ENCODE data around the gene DOCK3.
"Not testable (repeated sequence)": the region's sequence is repeated elsewhere in the genome, so short reads cannot be mapped to it uniquely, and the experiment has no call there.

The DOCK3 gene

GRCh38 chr3:51283421-51283820, 608.7 kb downstream of the DOCK3 start:
- no peak for DNase-seq (ENCODE audit: low read depth in 1 of 2, low spot score in 1 of 2)

DNA sequence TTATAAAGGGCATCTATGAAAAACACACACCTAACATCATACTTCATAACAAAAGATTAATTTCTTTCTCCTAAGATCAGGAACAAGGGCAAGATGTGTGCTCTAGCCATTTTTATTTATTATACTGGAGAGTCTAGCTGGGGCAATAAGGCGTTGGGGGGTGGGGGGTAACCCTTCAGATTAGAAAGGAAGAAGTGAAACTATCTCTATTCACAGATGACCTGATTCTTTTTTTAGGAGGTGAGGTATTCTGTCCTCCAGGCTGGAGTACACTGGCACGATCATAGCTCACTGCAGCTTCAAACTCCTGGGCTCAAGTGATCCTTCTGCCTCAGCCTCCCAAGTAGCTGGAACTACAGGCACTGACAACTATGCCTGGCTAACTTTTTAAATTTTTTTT, 620.9 kb downstream of the DOCK3 start:
- DNase-seq (ENCODE audit: low read depth in 1 of 2, low spot score in 1 of 2), result no peak

DNA sequence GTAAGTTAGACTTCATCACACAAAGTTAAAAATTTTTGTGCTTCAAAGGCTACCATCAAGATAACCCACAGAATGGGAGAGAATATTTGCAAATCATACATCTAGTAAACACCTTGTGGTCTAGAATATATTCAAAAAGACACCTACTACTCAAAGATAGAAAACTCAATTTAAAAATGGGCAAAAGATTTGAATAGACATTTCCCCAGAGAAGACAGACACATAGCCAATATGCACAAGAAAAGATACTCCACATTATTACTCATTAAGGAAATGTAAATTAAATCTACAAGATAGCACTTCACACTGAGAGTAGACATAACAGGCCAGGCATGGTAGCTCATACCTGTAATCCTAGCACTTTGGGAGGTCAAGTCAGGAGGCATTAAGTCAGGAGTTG, 622.6 kb downstream of the DOCK3 start:
- DNase-seq (ENCODE audit: low read depth in 1 of 2, low spot score in 1 of 2), result no peak

DNA sequence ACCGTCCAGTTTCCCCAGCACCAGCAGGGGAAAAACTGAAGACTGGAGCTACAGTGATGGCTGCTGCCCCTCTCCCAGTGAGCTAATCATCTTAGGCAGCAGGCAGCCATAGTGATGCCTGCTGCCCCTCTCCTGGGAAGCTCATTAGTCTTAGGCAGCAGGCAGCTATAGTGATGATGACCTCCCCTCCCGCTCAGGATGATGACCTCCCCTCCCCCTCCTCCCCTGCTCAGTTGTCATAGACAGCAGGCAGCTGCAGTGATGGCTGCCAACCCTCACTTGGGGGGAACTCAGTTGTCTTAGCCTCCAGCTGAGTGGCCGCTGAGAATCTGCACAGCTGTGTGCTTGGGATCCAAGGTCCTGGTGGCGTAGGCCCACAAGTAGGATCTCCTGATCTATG, 629.5 kb downstream of the DOCK3 start:
- DNase-seq (ENCODE audit: low read depth in 1 of 2, low spot score in 1 of 2), result no peak

DNA sequence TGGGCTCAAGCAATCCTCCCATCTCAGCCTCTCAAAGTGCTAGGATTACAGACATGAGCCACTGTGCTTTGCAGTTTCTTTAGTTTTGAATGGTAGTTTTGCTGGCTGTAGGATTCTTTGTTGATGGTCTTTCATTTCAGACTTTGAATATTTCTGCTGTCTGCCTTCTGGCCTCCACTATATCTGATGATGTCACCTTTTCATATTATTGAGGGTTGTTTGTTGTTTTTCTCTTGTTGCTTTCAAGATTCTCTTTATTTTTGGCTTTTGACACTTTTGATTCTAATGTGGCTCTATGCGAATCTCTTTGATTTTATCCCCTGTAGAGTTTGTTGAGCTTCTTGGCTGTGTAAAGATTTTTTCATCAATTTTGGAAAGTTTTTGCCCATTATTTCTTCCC, 631.4 kb downstream of the DOCK3 start:
- no peak for DNase-seq (ENCODE audit: low read depth in 1 of 2, low spot score in 1 of 2)

DNA sequence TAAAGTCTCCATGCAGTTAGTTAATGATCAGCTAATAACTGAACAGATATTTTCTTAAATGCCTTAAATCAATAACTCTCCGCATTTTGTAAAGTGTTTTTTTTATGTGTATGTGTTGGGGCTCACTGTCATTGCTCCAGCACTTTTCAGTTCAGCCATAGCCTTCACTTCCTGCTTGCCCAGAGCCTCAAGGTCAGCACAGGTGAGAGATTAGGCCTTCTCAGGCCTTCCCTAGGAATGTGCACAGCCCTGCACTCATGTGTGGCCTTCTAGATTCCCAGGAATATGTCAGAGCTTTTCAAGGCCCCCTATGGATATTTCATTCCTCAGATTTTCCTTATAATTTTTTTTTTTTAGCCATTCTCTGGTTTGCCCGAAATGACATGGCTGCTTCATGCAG, 632.7 kb downstream of the DOCK3 start:
- DNase-seq (ENCODE audit: low read depth in 1 of 2, low spot score in 1 of 2), result no peak

GRCh38 chr3:51307945-51308607, 633.3 kb downstream of the DOCK3 start:
- not testable (repeated sequence) for DNase-seq (ENCODE audit: low read depth in 1 of 2, low spot score in 1 of 2)

DNA sequence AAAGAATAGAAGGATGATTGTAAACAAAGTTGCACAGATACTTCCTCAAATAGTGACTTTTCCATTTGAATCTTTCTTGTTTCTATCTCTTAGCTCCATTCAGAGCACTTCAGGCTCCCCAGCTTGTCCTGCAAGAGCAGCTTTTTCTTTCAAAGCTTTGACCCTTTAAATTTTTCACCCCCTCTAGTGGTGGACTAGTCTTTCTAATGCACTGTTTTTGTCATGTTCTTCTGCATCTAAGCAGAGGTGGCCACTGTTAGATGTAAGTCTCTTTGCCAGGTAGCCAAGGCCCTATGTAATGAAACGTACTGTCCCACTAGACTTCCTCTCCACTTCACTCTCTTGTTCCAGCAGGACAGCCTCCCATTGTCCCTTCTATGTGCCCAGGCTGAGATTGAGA, 636.3 kb downstream of the DOCK3 start:
- no peak for DNase-seq (ENCODE audit: low read depth in 1 of 2, low spot score in 1 of 2)

- DNase-seq (ENCODE audit: low read depth in 1 of 2, low spot score in 1 of 2), result no peak
These were observed 653.5 kb downstream of the DOCK3 start for GRCh38 chr3:51328206-51328605.

GRCh38 chr3:51330046-51330445, 655.3 kb downstream of the DOCK3 start:
- DNase-seq (ENCODE audit: low read depth in 1 of 2, low spot score in 1 of 2), result no peak

DNA sequence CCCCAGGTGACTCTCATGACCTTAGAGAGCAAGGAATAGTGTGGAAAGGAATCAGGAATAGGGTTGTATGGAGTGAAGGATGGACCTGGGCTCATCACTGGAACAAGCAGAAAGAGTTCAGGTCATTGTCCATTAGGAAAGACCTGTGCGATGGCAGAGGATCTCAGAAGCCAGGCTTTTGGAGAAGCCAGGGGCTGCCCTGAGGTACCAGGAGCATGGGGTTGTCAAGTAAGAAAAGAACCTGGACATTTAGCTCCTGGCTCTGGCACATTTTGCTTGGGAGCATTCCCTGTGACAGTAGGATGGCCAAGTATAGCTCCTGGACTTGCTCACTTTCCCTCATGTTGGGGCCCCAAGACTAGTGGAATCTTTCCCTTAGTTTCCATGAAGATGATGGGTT, 657.4 kb downstream of the DOCK3 start:
- DNase-seq (ENCODE audit: low read depth in 1 of 2, low spot score in 1 of 2), result no peak

- no peak for DNase-seq (ENCODE audit: low read depth in 1 of 2, low spot score in 1 of 2)
These were observed 658.3 kb downstream of the DOCK3 start for GRCh38 chr3:51333021-51333420.

- no peak for DNase-seq (ENCODE audit: low read depth in 1 of 2, low spot score in 1 of 2)
These were observed 661.5 kb downstream of the DOCK3 start for GRCh38 chr3:51336261-51336660.

DNA sequence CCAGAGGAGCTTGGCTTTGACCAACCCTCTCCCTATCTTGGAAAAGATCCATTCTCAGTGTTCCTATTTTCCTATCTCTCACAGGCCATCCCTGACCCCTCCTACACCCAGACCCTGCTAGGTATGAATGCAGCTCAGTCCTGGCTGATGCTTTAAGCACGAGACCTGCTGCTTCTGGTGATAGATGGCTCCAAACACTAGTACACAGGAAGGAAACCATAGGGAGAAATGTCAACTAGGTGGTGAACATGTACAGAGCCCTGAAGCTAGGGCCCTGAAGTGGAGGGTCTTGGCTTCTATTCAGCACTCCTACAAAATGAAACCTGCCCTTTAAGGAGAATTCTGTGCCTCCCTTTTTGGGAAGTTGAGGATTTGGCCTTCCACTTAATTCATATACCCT, 662.9 kb downstream of the DOCK3 start:
- no peak for DNase-seq (ENCODE audit: low read depth in 1 of 2, low spot score in 1 of 2)

DNA sequence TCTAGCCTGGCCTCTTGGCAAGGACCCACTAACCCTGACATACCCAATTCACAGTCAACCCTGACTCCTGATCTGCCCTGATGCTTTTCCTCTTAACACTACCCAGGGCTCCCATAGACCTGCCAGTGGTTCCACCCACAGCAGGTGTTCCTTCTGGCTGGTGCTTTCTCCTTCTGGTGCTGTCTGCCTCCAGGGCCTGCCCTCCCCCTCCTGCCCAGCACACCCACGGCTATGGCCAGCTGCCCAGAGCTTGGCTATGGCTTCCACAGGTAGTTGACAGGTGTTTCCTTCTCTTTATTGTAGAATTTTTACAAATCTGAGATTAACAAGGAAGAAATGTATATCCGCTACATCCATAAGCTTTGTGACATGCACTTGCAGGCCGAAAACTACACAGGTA, 663.9 kb downstream of the DOCK3 start:
- no peak for DNase-seq (ENCODE audit: low read depth in 1 of 2, low spot score in 1 of 2)

- DNase-seq (ENCODE audit: low read depth in 1 of 2, low spot score in 1 of 2), result no peak
These were observed 665.5 kb downstream of the DOCK3 start for GRCh38 chr3:51340013-51340829.

- DNase-seq (ENCODE audit: low read depth in 1 of 2, low spot score in 1 of 2), result no peak
These were observed 666.4 kb downstream of the DOCK3 start for GRCh38 chr3:51340989-51341636.

- DNase-seq (ENCODE audit: low read depth in 1 of 2, low spot score in 1 of 2), result no peak
These were observed 669.4 kb downstream of the DOCK3 start for GRCh38 chr3:51343918-51344687.

- no peak for DNase-seq (ENCODE audit: low read depth in 1 of 2, low spot score in 1 of 2)
These were observed 676.0 kb downstream of the DOCK3 start for GRCh38 chr3:51350751-51351150.

DNA sequence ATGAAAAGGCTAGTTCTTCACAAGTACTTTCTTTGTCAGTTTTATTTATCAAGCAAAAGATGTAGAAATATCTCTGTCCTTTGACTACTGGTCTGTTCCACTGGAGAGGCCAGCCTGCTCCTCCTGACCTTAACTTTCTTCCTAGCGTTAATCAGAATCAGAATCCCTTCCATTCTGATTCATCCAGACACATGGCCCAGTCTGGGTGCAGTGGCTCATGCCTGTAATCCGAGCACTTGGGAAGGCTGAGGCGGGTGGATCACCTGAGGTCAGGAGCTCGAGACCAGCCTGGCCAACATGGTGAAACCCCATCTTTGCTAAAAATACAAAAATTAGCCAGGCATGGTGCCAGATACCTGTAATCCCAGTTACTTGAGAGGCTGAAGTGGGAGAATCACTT, 678.4 kb downstream of the DOCK3 start:
- DNase-seq (ENCODE audit: low read depth in 1 of 2, low spot score in 1 of 2), result no peak

DNA sequence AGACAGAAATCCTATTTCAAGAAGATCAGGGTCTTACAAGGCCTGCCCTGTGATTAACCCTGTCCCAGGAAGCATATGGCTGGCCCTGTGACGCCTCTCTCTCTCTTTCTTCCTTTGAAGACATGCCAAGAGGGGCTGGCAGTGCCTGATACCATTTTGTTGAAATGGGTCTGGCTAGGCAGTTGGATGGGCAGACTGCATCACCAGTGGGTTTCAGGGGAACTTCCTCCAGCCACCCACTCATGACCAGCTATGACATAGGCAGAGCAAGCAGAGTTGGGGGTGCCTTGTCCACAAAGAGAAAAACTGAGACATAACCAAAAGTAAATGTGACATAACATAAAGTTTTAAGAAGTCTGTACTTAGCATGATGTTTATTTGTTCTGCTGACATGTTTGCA, 679.0 kb downstream of the DOCK3 start:
- DNase-seq (ENCODE audit: low read depth in 1 of 2, low spot score in 1 of 2), result no peak

DNA sequence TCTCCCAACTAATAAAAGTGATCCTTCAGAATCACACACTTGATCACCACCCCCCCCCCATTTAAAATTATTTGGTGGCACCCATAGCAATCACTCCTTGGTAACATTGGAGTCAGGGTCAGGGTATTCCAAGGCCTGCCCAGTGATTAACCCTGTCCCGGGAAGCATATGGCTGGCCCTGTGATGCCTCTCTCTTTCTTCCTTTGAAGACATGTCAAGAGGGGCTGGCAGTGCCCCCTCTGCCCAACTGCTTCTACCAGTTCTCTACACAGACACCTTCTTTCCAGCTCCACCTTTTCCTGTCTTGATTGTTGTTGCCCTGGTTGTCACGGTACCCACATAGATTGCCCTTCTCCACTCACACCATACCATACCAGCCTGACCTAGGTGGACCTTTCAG, 679.4 kb downstream of the DOCK3 start:
- DNase-seq (ENCODE audit: low read depth in 1 of 2, low spot score in 1 of 2), result no peak

Data from stimulated activated CD4-positive, alpha-beta T cell treated with anti-CD3 and anti-CD28 coated beads, Interleukin-15, amount 100 ng/mL, for 1 hour (primary cell).